C4-2B (cell line): Measurements from ENCODE around the gene MICU2.
"Not testable (repeated sequence)": the region's sequence is repeated elsewhere in the genome, so short reads cannot be mapped to it uniquely, and the experiment has no call there.

Experiments used
- H3K27ac ChIP-seq: fragments of 450-650 bp; 2 replicates; pipeline ENCODE4 v1.5.1; 2017
- CTCF ChIP-seq: fragments of 450-650 bp; conservative IDR thresholded peaks from 2 replicates; pipeline ENCODE4 v1.5.1; 2017; ENCODE audit warnings: mild to moderate bottlenecking
- ZFX ChIP-seq: fragments of 450-650 bp; IDR thresholded peaks from 2 replicates; pipeline ENCODE4 v1.6.1; 2017

Gene MICU2

GRCh38 chr13:21595546-21595822 lies 8.5 kb downstream of the MICU2 start:
- H3K27ac ChIP-seq, result no peak overlapping the region
- no peak for TF ChIP-seq ZFX
- no peak for TF ChIP-seq CTCF

GRCh38 chr13:21594715-21595545 lies 9.0 kb downstream of the MICU2 start:
- no peak for TF ChIP-seq CTCF
- TF ChIP-seq ZFX, result no peak
- no peak overlapping the region for H3K27ac ChIP-seq

- H3K27ac ChIP-seq, result not testable (repeated sequence)
These were observed 13.1 kb downstream of the MICU2 start for GRCh38 chr13:21590665-21591456.

GRCh38 chr13:21590231-21590630 lies 13.7 kb downstream of the MICU2 start:
- TF ChIP-seq ZFX, result no peak
- no peak for TF ChIP-seq CTCF
- H3K27ac ChIP-seq, result no peak overlapping the region

GRCh38 chr13:21589510-21589909 lies 14.5 kb downstream of the MICU2 start:
- not testable (repeated sequence) for H3K27ac ChIP-seq

- not testable (repeated sequence) for H3K27ac ChIP-seq
These were observed 15.6 kb downstream of the MICU2 start for GRCh38 chr13:21588411-21588810.

- no peak for TF ChIP-seq CTCF
- TF ChIP-seq ZFX, result no peak
These were observed 18.9 kb downstream of the MICU2 start for GRCh38 chr13:21584973-21585592.

GRCh38 chr13:21583478-21583877 lies 20.5 kb downstream of the MICU2 start:
- H3K27ac ChIP-seq, result no peak overlapping the region

More at GRCh38 chr13:21584973-21585592, 18.9 kb downstream of the MICU2 start:
- no peak overlapping the region for H3K27ac ChIP-seq

More at GRCh38 chr13:21583478-21583877, 20.5 kb downstream of the MICU2 start:
- TF ChIP-seq CTCF (no peak), ZFX (no peak)
